GM21723 (cell line): ENCODE data around the gene ABCC2.
A peak's percentile ranks its signal among the peaks of the same experiment; 100 is the strongest.
"Not testable (repeated sequence)": the region's sequence is repeated elsewhere in the genome, so short reads cannot be mapped to it uniquely, and the experiment has no call there.

Experiments used
- ATAC-seq: cut with Tn5 transposase; IDR thresholded peaks from one replicate; pipeline ENCODE4 v1.9.1; 2021; ENCODE audit warnings: mild to moderate bottlenecking, moderate library complexity; ENCODE audit not compliant: unreplicated experiment

Gene ABCC2

DNA sequence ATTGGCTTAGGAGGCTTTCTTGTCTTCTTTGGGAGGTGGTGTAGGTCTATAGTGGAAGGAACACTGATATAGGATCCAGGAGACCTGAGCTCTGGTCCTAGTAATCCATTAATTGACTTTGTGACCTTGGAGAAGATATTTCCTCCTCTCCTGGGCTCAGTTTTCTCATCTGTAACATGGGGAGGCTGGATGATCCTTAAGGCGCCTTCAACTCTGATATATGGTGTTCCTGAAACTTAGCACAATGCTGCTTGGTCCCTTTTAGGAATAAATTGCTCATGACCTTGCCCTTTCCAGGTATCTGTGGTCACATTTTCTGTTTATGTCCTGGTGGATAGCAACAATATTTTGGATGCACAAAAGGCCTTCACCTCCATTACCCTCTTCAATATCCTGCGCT is 25.3 kb downstream of the ABCC2 start:
- no peak for ATAC-seq

DNA sequence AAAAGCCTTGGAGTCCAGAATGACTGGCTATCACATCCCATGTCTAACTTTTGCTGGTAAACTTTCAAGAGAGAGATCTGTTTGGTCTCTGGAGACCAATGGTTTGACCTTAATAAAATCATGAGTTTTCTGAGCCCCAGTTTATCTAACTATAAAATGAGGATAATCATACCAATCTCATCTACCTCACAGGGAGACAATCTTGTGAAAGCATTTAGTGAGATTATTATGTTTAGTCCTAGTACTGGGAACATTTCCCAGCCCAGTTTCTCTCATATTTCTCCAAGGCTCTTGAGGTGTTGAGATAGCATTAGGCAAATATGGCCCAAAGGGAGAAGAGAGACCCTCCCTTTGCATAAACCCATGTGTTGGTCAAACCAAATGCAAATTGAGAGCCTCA is 25.8 kb downstream of the ABCC2 start:
- ATAC-seq = no peak

DNA sequence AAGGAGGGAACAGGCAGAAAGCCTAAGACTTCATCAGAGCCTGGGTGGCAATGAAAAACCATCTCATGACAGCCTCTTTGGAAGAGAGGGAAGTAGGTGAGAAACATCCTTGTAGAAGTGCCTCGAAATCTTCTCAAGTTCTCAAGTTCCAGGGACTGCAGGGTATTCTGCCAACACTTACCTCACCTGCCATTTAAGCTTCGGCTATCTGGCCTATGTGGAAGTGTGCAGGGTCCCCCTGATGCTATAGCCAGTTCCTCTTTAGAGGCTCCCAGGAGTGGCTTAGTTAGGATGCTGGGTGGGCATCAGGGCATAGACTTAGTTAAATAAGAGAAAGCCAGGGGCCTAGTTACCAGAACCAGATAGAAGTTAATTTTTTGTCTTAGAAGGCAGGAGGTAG is 27.0 kb downstream of the ABCC2 start:
- no peak for ATAC-seq

DNA sequence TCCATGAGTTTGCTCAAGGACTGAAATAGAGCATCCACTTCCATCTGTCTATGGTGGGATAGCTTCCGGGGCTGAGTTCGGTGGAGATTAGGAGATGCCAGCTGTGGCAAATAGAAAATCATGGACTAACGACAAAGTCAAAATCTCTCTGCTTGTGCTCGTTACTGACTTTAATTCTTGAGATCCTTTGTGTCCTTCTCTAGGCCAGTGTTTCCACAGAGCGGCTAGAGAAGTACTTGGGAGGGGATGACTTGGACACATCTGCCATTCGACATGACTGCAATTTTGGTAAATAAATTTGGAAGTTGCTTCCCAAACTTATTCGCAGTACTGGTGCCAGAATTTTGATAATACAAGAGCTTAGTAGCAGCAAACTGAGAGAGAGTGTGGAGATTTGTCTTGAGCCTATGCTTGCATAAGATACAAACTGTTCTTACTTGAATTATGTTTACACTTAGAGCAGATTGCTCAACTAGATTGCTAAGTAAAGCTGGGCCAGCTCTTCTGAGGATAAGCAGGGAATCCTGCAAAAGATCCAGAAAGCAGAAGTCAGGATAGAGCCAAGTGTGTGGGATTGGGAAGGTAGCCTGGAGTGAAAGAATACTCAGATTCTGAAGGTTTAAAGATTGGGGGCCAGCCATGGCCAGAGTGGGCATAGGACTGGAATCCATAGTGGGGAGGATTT is 27.6 kb downstream of the ABCC2 start:
- ATAC-seq = no peak

DNA sequence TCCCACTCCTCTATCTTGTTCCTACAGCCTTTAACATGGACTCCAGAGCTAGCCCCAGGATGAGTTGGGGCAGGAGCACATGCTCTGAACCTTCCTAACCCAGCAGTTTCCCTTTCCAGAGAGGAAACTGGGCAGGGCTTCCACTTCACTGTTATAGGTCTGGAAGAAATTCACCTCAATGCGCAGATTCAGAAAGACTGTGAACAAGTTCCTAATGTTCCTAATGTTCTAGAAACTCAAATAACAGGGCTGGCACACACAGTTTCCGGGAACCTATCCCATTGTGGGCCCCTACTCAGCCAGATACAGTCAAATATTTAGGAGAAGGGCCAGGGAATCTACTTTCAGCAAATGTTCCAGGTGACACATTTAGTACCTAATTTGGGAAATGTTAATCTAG is 29.7 kb downstream of the ABCC2 start:
- ATAC-seq = no peak

DNA sequence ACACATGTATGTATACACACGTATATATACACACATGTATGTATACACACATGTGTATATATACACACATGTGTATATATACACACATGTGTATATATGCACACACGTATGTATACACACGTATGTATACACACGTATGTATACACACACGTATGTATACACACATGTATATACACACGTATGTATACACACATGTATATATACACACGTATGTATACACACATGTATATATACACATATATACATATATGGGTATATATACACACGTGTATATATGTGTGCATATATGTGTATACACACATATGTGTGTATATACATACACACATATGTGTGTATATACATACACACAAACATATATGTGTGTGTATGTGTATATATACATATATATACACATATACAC is 31.7 kb downstream of the ABCC2 start:
- ATAC-seq = no peak

DNA sequence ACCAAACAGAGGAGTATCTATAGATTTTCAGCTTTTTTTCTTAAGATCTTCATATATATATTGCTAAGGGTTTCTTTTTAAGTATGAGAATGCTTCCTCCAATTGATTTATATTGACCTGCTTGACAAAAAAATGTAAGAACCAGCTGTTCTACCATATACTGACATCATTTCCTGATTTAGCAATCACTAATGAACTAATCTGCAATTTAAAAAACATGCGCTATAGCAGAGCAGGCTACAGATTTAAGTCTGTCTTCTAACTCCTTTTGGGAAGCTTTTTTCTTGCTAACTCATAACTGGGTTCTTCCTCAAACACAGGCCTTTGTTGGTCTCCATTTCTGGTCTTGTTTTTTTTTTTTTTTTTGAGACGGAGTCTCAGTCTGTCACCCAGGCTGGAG is 33.2 kb downstream of the ABCC2 start:
- ATAC-seq = no peak

DNA sequence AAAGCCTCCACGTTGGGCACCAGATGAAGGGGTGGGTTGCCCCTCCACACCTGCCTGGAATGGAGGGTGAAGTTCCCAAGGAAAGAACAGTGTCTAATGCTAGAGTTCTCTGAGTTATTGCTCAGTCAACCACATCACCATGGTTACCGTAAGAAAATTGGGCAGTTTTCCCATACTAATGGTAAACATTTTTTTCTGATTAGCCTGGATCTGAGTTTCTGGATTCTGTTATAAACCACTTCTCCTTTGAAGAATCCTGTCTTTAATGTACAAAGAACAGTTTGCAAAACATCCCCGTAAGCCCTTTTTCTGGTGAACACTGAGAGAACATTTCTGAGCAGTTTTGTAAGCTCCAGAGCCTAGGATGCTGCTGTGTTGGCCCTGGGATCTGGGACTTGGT is 45.5 kb downstream of the ABCC2 start:
- no peak for ATAC-seq

DNA sequence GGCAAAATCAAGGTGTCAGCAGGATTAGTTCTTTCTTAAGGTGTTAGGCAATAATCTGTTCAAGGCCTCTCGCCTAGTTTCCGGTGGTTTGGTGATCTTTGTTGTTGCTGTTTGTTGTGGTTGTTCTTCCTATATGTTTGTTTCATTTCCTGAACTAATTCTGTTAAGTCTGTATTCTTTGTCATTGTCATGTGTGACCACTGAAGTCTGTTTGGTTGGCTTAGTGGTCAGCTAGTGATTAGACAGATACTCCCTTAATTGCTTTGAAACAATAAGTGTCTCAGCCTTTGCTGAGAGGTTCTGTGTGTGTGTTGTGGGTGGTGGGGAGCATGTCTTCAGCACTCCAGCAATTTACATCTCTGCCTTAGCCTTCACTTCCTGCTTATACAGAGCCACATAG is 46.0 kb downstream of the ABCC2 start:
- no peak for ATAC-seq

DNA sequence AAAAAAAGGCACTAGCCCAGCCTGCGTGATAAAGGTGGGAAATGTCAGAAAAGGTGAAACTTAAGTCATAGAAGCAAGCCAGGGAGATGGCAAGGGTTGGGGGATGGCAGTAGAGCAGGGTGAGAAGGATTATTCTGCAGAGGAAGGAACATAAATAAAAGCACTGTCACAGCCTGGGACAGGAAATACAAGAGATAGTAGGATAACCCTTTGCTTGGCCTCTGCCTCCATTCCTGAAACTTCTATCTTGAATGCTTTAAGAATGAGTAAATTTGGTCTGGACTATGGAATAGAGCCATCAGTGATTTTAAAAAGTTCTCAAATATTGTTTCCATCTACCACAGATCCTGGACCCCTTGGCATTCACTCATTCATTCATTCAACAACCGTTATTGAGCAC is 50.0 kb downstream of the ABCC2 start:
- no peak for ATAC-seq

DNA sequence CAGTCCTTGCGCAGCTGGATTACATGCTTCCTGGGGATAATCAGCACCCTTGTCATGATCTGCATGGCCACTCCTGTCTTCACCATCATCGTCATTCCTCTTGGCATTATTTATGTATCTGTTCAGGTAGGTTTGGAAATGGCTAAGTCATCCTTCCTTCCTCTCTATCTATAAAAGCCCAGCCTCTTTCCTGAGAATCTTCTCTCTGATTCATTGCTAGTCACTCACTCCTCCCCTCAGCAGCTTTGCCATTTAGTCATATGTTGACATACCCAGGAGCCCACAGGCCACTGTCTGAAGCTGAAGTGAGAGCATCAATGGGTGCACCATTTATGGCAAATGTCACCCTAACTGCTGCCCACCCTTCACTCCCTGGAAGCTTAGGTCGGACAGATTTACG is 52.0 kb downstream of the ABCC2 start:
- no peak for ATAC-seq

DNA sequence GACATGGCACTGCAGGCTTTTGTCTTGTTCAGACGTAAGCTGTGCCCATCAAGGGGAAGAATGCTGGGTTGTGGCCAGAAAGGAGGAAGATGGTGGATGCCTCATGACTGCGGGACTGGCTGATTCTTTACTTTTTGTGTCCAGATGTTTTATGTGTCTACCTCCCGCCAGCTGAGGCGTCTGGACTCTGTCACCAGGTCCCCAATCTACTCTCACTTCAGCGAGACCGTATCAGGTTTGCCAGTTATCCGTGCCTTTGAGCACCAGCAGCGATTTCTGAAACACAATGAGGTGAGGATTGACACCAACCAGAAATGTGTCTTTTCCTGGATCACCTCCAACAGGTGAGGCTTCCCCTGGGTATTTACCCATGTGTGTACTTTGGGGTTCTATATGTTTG is 53.5 kb downstream of the ABCC2 start:
- ATAC-seq = no peak

DNA sequence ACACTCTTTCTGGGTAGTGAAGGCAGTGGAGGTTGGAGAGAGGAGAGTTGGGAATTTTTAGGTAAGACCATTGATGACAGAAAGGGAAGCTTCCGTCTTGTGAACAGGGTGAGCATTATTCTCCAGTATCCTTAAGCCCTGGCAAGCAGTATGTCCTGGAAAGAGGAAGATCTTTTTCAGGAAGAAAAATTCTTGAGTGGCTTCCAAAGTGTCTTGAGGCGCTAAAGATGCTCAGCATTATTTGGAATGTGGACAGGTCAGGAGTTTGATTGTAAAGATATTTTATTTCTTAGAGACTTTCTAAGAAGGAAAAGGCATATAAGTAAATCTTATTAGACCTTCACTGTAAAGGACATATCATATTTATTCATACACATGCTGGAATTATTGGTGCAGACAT is 54.3 kb downstream of the ABCC2 start:
- ATAC-seq = no peak

DNA sequence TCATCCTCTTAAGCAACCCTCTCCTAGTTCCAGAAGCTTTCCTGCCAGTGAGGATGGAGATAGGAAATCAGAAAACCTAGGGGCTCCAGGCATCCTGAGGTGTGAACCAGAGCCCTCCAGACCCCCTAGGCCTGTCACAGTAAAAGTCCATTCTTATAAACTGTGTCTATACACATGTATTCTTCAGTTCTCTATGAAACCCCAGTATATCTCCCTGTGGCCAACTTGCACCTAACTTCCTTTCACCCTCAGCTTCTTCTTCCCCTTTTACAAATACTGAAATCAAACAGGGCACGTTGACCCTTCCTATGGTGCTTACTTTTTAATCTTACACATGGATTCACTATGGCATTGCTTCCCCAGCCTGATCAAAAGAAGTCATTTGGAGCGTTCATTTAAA is 58.4 kb downstream of the ABCC2 start:
- ATAC-seq = not testable (repeated sequence)

DNA sequence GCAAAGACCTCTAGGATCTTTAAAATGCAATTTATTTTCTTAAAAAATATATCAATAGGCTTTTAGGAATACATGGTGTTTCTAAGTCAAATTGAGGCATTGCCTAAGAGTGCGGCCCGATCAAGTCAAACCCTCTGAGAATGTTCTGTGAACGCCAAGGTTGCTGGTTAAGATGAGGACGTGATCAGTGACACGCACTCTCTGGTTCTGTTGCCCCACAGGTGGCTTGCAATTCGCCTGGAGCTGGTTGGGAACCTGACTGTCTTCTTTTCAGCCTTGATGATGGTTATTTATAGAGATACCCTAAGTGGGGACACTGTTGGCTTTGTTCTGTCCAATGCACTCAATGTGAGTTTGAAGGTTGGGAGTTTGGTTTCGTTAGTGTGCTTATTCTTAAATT is 59.3 kb downstream of the ABCC2 start:
- no peak for ATAC-seq

DNA sequence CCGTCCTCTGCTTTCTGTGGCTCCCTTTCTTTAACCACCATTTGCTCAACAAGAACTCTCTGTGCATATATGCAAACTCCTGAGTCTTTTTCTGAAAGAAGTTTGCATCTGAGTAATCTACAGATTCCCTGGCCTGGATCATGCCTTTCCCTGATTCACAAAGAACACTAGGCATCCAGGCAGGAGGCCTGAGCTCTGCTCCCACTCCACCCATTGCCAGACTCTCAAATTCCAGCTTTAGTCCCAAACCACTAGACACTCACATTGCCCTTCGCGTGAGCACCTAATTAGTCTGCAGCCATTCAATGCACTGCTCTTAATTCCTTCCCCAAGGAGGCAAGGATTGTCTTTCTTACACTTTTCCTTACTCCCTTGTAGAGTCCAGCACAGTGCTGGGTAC is 60.9 kb downstream of the ABCC2 start:
- no peak for ATAC-seq

DNA sequence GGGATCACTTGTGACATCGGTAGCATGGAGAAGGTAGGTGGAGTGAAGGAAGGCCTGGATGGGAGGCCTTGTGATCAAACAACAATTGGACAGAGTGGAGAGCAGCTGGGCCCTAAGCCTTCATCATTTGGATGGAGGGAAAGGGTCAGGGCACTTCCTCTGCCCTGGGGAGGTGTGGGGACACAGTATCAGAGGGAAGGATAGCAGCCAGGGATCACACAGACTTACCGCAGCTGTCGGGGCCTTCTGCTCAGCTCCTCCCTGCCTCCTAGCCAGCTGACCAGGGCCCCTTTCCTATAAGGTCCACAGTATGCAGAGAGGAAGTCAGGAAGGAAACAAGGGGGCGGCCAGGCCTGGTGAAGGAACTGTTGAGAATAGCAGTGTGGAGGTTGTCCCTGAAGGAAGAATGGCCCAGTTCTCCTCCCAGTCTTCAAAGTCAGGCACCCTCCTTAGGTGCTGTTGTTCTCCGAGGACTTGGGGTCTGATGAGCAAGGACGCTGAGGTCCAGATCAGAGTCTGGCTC is 62.1 kb downstream of the ABCC2 start:
- no peak for ATAC-seq

DNA sequence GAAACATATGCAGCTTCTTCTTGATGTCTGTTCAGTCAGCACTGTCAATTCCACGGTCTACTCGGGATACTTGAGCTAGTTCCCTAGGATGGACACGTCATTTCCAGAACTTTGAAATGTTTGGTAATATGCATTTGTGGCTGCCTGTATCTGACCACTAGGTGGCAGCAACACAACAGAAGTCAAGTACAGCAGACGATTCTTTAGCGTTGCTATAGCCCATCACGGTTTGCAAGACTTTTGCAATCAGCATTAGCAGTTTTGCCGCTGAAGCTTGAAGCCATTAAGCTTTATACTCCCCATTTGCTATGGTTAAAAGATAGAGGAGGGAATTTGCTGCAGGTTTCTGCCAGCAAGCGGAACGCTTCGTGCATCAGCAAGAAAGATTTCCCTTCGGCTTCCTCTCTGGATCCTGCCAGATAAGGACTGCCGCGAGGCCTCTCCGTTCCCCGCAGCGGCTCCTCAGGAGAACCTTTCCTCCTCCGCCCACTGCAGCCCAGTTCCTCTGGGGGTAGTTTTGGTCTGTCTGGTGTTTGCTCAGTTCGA is 63.5 kb downstream of the ABCC2 start:
- peak; percentile 85 for ATAC-seq

DNA sequence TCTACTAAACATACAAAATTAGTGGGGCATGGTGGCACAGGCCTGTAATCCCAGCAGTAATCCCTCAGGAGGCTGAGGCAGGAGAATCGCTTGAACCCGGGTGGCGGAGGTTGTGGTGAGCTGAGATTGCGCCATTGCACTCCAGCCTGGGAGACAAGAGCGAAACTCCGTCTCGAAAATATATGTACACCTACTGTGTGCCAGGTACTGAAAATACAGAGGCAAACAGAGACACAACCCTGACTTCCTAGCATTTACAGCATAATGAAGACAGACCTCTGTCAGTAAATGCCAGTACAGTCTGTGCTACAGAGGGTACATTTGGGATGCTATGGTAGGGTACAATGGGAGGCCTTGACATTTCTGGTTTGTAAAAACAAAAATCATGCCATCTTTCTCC is 66.6 kb downstream of the ABCC2 start:
- ATAC-seq = no peak

DNA sequence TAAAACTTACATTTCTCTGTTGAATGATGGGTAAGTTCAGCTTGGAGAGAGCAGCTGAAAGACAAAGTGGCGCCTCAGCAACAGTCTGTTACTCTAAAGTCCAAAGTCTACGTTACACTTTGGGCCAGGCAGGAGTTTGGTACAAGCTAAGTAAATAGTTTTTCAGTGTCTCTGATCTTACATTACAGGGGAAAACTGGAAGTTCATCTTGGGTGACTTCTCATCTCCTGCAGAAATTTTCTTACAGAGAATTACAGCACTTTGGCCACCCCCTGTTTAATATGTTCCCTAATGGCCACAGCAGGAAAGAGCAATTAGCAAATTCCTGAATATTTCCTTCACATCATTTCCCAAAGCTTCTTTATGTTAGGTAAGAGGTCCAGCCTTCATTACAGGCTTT is 67.1 kb downstream of the ABCC2 start:
- no peak for ATAC-seq

DNA sequence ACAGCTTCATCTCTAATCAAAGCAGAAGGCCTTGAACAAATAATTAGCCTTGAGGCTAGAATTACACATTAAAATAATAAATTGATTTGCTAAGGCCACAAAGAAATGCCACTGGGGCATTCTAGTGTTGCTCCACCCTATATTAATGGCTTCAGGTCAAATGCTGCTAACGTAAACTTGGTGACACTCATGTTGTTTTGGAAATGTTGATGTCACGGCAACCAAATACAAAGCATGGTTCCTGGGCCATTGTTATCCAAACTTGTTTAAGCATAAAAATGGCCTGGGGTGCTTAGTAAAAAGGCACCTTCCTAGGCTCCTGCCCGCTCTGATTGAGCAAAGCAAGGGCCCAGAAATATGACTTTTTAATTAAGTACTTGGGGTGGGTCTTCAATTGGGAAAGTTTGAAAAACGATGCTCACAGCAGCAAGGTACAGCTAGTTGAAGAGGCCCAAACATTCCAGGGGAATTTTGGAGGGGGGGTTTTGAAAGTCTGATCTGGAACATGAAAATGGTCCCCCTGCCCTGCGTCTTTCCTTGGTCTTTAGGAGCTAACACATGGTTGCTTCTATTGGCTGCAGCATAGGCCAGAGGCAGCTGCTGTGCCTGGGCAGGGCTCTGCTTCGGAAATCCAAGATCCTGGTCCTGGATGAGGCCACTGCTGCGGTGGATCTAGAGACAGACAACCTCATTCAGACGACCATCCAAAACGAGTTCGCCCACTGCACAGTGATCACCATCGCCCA is 67.8 kb downstream of the ABCC2 start:
- ATAC-seq = no peak

DNA sequence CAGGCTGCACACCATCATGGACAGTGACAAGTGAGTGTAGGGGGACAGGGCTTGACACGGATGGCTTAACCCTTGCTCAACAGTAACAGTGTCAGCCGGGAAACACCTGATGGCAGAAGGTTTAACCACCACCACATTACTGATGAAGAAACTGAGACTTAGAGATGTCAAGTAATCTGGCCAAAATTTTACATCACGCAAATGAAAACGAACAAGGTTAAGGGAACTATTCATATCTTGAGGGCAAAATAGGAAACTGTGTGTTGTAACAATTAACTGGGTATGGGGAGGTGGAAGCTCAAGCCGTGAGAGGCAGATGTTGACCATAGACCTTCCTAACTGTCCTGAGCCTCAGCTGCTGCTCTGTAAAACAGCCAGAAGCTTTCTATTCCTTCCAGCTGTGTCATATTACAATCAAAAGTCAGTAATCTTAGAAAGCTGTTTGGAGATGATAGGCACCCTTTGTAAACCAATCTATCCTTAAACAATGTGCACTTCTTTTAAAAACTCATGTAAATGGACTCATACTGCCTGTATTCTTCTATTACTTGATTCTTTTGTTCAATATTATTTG is 68.4 kb downstream of the ABCC2 start:
- ATAC-seq = no peak
